Fibroblast of lung (primary cell): ENCODE data around the gene PDP2. TPM values are rescaled to one million over a fixed set of nuclear protein-coding genes. Genes with fewer than 3 reads are reported as not detected.

Source experiments
- DNase-seq, 2 donors: peaks; one replicate each; pipeline versions ENCODE4 v3.0.0 to v3.0.0-alpha.2; 2010; ENCODE audit warnings: low read depth in 2 of 2
- H2AFZ ChIP-seq: 2 replicates; pipeline ENCODE4 v1.5.1; 2012; ENCODE audit warnings: low read length, control low read depth, inconsistent platforms
- H3K27ac ChIP-seq: 2 replicates; pipeline ENCODE4 v1.5.1; 2011; ENCODE audit warnings: low read length, control low read depth; ENCODE audit not compliant: insufficient read depth
- H3K27me3 ChIP-seq: 2 replicates; pipeline ENCODE4 v1.5.1; 2011; ENCODE audit warnings: mild to moderate bottlenecking, low read length; ENCODE audit not compliant: control insufficient read depth, insufficient read depth
- H3K36me3 ChIP-seq: 2 replicates; pipeline ENCODE4 v1.5.1; 2011; ENCODE audit warnings: low read length; ENCODE audit not compliant: control insufficient read depth, insufficient read depth
- H3K4me1 ChIP-seq: 2 replicates; pipeline ENCODE4 v1.5.1; 2011; ENCODE audit warnings: low read length; ENCODE audit not compliant: control insufficient read depth, insufficient read depth; ENCODE audit errors: extremely low read depth
- H3K4me2 ChIP-seq: 2 replicates; pipeline ENCODE4 v1.5.1; 2011; ENCODE audit warnings: low read length, control low read depth; ENCODE audit not compliant: insufficient read depth; ENCODE audit errors: extremely low read depth
- H3K4me3 ChIP-seq, 4 experiments: fragments of 200-600 bp in 1 of 4; sonication (generic) in 1 of 4; replicated peaks in 1 of 4; 2 replicates each; pipeline ENCODE4 v1.5.1; 2011 to 2016; ENCODE audit warnings: low read length in 4 of 4, low read depth in 3 of 4, mild to moderate bottlenecking in 3 of 4, control low read depth in 2 of 4, inconsistent platforms in 1 of 4, mixed read lengths in 1 of 4; ENCODE audit not compliant: insufficient read depth in 1 of 4; ENCODE audit errors: control extremely low read depth in 1 of 4
- H3K79me2 ChIP-seq: 2 replicates; pipeline ENCODE4 v1.5.1; 2012; ENCODE audit warnings: mild to moderate bottlenecking, low read length, inconsistent platforms; ENCODE audit not compliant: control insufficient read depth, insufficient read depth
- H3K9ac ChIP-seq: 2 replicates; pipeline ENCODE4 v1.5.1; 2011; ENCODE audit warnings: mild to moderate bottlenecking, low read length, control low read depth; ENCODE audit not compliant: insufficient read depth
- H3K9me3 ChIP-seq: 2 replicates; pipeline ENCODE4 v1.5.1; 2012; ENCODE audit warnings: low read depth, low read length; ENCODE audit not compliant: control insufficient read depth, insufficient read depth
- H4K20me1 ChIP-seq: 2 replicates; pipeline ENCODE4 v1.5.1; 2011; ENCODE audit warnings: low read length; ENCODE audit not compliant: control insufficient read depth, insufficient read depth; ENCODE audit errors: extremely low read depth
- EZH2 ChIP-seq: IDR thresholded peaks from 2 replicates; pipeline ENCODE4 v1.5.1; 2012; ENCODE audit warnings: low read length, control low read depth, mild to moderate bottlenecking; ENCODE audit errors: missing control alignments
- polyA plus RNA-seq, 2 donors: library from polyadenylated mRNA; depleted of rRNA in 1 of 2; stranded (reverse) in 1 of 2; unstranded in 1 of 2; fragments of >200 nt; gene quantifications; 2 replicates each; pipeline ENCODE4 v1.2.1, GENCODE V29; 2011 to 2012; ENCODE audit warnings: missing spikeins in 1 of 2
- total RNA-seq: library from RNA; depleted of rRNA; stranded (reverse); fragments of >200 nt; gene quantifications from 2 replicates; pipeline ENCODE4 v1.2.1, GENCODE V29; 2014
- TF ChIP-seq, protein P1 (sequence below), 2 donors: IDR thresholded peaks in 1 of 2; conservative IDR thresholded peaks in 1 of 2; 1 replicate in 1 of 2; 2 replicates in 1 of 2; pipeline ENCODE4 v1.5.1; 2011 to 2012; ENCODE audit warnings: low read length in 2 of 2, control low read depth in 1 of 2, inconsistent platforms in 1 of 2, low read depth in 1 of 2, mild to moderate bottlenecking in 1 of 2

The PDP2 gene
- total and polyA plus RNA-seq, 2 donors (not counting 1 experiment from before 2014, with no cell fraction given), result 10.9 to 11.6 TPM

DNA sequence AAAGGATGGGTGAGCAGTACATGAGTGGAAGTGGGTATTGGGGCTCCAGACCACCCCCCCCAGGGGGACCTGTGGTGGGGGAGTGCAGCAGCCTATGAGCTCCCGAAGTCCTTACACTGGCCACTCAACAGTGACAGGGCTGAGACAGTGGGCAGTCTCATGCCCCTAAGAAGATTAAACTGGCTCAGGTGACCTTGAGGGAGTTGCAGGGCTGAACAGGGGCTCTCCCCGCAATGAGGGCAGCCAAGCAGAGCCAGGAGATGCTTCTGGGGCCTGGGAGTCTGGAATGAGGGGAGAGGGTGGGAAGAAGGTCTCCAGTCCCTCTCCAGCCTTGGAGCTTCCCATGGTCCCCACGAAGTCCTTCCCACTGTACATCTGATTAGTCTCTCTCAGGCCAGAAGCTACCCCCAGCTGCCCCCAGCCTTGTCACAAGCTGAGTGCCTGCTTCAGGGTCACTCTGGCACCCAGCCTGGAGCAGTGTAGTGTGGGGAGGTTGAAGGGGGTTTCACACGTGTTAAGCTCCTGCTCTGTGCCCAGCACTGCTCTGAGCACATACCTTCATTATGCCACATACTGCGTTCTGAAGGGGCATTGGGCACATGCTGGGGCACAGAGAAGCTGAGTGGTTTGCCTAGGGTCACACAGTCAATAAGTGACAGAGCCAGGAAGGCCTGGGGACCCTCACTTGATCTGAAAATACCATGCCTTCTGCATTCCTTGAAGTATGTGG is 39.4 kb downstream of the PDP2 start:
- no peak overlapping the region for H3K27ac ChIP-seq
- H3K36me3 ChIP-seq, result peaks cover 3% of the 10 kb centered on the region
- TF ChIP-seq EZH2, result no peak
- TF ChIP-seq, protein P1, sequence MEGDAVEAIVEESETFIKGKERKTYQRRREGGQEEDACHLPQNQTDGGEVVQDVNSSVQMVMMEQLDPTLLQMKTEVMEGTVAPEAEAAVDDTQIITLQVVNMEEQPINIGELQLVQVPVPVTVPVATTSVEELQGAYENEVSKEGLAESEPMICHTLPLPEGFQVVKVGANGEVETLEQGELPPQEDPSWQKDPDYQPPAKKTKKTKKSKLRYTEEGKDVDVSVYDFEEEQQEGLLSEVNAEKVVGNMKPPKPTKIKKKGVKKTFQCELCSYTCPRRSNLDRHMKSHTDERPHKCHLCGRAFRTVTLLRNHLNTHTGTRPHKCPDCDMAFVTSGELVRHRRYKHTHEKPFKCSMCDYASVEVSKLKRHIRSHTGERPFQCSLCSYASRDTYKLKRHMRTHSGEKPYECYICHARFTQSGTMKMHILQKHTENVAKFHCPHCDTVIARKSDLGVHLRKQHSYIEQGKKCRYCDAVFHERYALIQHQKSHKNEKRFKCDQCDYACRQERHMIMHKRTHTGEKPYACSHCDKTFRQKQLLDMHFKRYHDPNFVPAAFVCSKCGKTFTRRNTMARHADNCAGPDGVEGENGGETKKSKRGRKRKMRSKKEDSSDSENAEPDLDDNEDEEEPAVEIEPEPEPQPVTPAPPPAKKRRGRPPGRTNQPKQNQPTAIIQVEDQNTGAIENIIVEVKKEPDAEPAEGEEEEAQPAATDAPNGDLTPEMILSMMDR (conservative IDR thresholded peaks at IDR 0.05 in 1 of 2, IDR thresholded peaks at IDR 0.05 in 1 of 2; ENCODE audit: low read depth in 1 of 2, low read length in 2 of 2), result no peak
- H3K4me1 ChIP-seq, result peaks cover 5% of the 10 kb centered on the region
- no peak for DNase-seq
- no peaks in the 10 kb centered on the region for H3K9me3 ChIP-seq
- no peaks in the 10 kb centered on the region for H3K79me2 ChIP-seq
- H2AFZ ChIP-seq, result no peak overlapping the region
- H3K9ac ChIP-seq, result no peak overlapping the region
- H3K4me2 ChIP-seq, result no peak overlapping the region
- no peak overlapping the region for H3K4me3 ChIP-seq
- H4K20me1 ChIP-seq, result no peaks in the 10 kb centered on the region
- peaks cover 4% of the 10 kb centered on the region for H3K27me3 ChIP-seq

DNA sequence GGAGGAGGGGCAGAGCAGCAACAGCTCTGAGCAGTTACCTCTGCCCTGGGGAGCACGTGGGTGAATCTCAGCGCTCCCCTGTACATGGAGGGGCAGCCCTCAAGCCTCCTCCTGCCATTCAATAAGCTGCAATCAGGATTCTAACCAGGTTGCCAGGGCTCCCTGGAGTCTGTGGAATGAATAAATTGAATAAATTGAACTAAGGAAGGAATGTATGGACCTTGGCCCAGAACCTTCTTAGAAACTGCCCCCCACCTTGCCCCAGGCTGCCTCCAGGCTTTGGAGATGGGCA is 39.9 kb downstream of the PDP2 start:
- peaks cover 3% of the 10 kb centered on the region for H3K36me3 ChIP-seq
- no peaks in the 10 kb centered on the region for H3K9me3 ChIP-seq
- no peak overlapping the region for H3K4me2 ChIP-seq
- peaks cover 5% of the 10 kb centered on the region for H3K4me1 ChIP-seq
- peaks cover 4% of the 10 kb centered on the region for H3K27me3 ChIP-seq
- no peak overlapping the region for H3K9ac ChIP-seq
- no peaks in the 10 kb centered on the region for H4K20me1 ChIP-seq
- no peak overlapping the region for H3K4me3 ChIP-seq
- no peak overlapping the region for H3K27ac ChIP-seq
- H3K79me2 ChIP-seq, result no peaks in the 10 kb centered on the region
- no peak overlapping the region for H2AFZ ChIP-seq
- TF ChIP-seq EZH2, result no peak
- TF ChIP-seq, protein P1 (conservative IDR thresholded peaks at IDR 0.05 in 1 of 2, IDR thresholded peaks at IDR 0.05 in 1 of 2; ENCODE audit: low read depth in 1 of 2, low read length in 2 of 2), result no peak
- DNase-seq, result no peak

DNA sequence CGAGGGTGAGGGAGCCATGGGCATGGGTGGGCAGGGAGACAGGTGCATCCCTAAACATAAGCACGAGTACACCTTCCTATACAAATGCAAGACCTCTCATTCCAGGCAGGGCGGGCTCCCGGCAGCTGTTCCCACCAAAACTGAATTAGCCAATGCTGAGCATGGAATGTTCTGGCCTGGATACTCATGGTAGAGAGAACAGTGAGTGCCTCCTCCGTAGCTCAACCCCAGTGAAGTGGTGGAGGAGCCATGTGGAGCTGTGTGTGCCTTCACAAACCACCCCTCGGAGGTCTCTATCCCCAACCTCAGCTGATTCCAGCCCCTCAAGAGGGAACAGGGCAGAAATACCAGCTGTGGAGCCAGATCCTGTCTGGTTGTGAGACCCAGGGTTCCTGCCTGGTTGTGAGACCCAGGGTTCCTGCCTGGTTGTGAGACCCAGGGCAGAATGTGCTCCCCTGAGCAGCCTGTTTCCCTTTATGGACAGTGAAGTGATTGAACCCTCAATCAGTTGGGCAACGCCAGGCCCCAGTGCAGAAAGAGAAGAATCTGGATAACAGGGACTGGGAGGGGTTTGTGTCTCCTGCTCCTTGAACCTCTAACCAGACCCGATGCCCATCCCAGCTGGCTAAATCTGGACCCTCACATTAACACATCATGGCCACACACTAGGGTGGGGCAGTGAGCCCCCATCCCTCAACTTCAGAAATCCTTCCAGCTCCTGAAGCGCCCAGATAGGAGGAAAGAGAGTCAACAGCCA is 40.8 kb downstream of the PDP2 start:
- no peak for DNase-seq
- H3K36me3 ChIP-seq, result peaks cover 3% of the 10 kb centered on the region
- H3K4me3 ChIP-seq, result no peak overlapping the region
- H4K20me1 ChIP-seq, result no peaks in the 10 kb centered on the region
- H2AFZ ChIP-seq, result no peak overlapping the region
- no peaks in the 10 kb centered on the region for H3K9me3 ChIP-seq
- H3K4me2 ChIP-seq, result no peak overlapping the region
- H3K9ac ChIP-seq, result no peak overlapping the region
- H3K27me3 ChIP-seq, result peaks cover 3% of the 10 kb centered on the region
- H3K27ac ChIP-seq, result no peak overlapping the region
- H3K79me2 ChIP-seq, result no peaks in the 10 kb centered on the region
- peaks cover 11% of the 10 kb centered on the region for H3K4me1 ChIP-seq
- TF ChIP-seq EZH2, result no peak
- TF ChIP-seq, protein P1 (conservative IDR thresholded peaks at IDR 0.05 in 1 of 2, IDR thresholded peaks at IDR 0.05 in 1 of 2; ENCODE audit: low read depth in 1 of 2, low read length in 2 of 2), result no peak
